Neural cell (in vitro differentiated cells): ENCODE measurements around the gene HLA-DQB2. TPM values are rescaled to one million over a fixed set of nuclear protein-coding genes. Genes with fewer than 3 reads are reported as not detected.

ENCODE experiments used
- H2AFZ ChIP-seq: fragments of 200-600, 300-800 bp; sonication (generic), shearing (Covaris generic); 2 replicates; pipeline ENCODE4 v1.6.0; 2014; ENCODE audit warnings: low read depth, mild to moderate bottlenecking, antibody characterized with exemption, low read length, moderate library complexity
- H3F3A ChIP-seq: fragments of 200-600 bp; shearing (Covaris generic); 2 replicates; pipeline ENCODE4 v1.6.1; 2016; ENCODE audit warnings: mild to moderate bottlenecking, moderate library complexity, mixed read lengths, antibody characterized with exemption, low read length; ENCODE audit not compliant: insufficient read depth, poor library complexity, severe bottlenecking
- H3K27ac ChIP-seq: fragments of 200-600, 300-800 bp; sonication (generic), shearing (Covaris generic); 2 replicates; pipeline ENCODE4 v1.5.1; 2014; ENCODE audit warnings: mild to moderate bottlenecking, low read length, moderate library complexity
- H3K27me3 ChIP-seq: fragments of 300-800, 200-600 bp; sonication (generic), shearing (Covaris generic); 2 replicates; pipeline ENCODE4 v1.6.0; 2014; ENCODE audit warnings: mild to moderate bottlenecking, low read depth, low read length, moderate library complexity; ENCODE audit not compliant: insufficient read depth
- H3K36me3 ChIP-seq: fragments of 300-800, 200-600 bp; sonication (generic), shearing (Covaris generic); 2 replicates; pipeline ENCODE4 v1.5.1; 2014; ENCODE audit warnings: mild to moderate bottlenecking, antibody characterized with exemption, low read length, moderate library complexity; ENCODE audit not compliant: insufficient read depth
- H3K4me2 ChIP-seq: fragments of 300-800, 200-600 bp; sonication (generic), shearing (Covaris generic); 2 replicates; pipeline ENCODE4 v1.6.0; 2014; ENCODE audit warnings: mild to moderate bottlenecking, low read length
- H3K4me3 ChIP-seq: fragments of 300-800, 200-600 bp; sonication (generic), shearing (Covaris generic); 2 replicates; pipeline ENCODE4 v1.5.1; 2014; ENCODE audit warnings: mild to moderate bottlenecking, low read length, moderate library complexity
- H3K79me2 ChIP-seq: fragments of 200-600 bp; shearing (Covaris generic); replicated peaks from 2 replicates; pipeline ENCODE4 v1.6.0; 2014; ENCODE audit warnings: mild to moderate bottlenecking, low read length, moderate library complexity; ENCODE audit not compliant: insufficient read depth
- H3K9ac ChIP-seq: fragments of 300-800, 200-600 bp; sonication (generic), shearing (Covaris generic); 2 replicates; pipeline ENCODE4 v1.6.1; 2016; ENCODE audit warnings: mild to moderate bottlenecking, low read length, mixed read lengths
- H3K9me2 ChIP-seq: fragments of 200-600 bp; shearing (Covaris generic); 2 replicates; pipeline ENCODE4 v1.6.1; 2016; ENCODE audit warnings: mild to moderate bottlenecking, low read length, mixed read lengths; ENCODE audit not compliant: insufficient read depth
- H3K9me3 ChIP-seq: fragments of 200-600, 300-800 bp; sonication (generic), shearing (Covaris generic); 2 replicates; pipeline ENCODE4 v1.6.1; 2016; ENCODE audit warnings: mild to moderate bottlenecking, mixed run types, low read length, moderate library complexity, mixed read lengths
- H4K20me1 ChIP-seq: fragments of 200-600 bp; shearing (Covaris generic); 2 replicates; pipeline ENCODE4 v1.6.1; 2016; ENCODE audit warnings: mild to moderate bottlenecking, mixed run types; ENCODE audit not compliant: insufficient read depth
- CTCF ChIP-seq: fragments of 450-650 bp; IDR thresholded peaks from 2 replicates; pipeline ENCODE4 v1.5.1; 2014; ENCODE audit warnings: antibody characterized with exemption, mild to moderate bottlenecking, moderate library complexity; ENCODE audit not compliant: poor library complexity, severe bottlenecking
- EP300 ChIP-seq: fragments of 450-650 bp; conservative IDR thresholded peaks from 2 replicates; pipeline ENCODE4 v1.6.1; 2014; ENCODE audit warnings: antibody characterized with exemption, mild to moderate bottlenecking, moderate library complexity; ENCODE audit not compliant: poor library complexity, severe bottlenecking
- EZH2 ChIP-seq: fragments of 200-600, 300-800 bp; shearing (Covaris generic), sonication (generic); IDR thresholded peaks from 2 replicates; pipeline ENCODE4 v1.6.1; 2014; ENCODE audit warnings: antibody characterized with exemption, low read length, borderline replicate concordance, mild to moderate bottlenecking; ENCODE audit not compliant: insufficient read depth, poor library complexity, severe bottlenecking
- MXI1 ChIP-seq: fragments of 450-650 bp; conservative IDR thresholded peaks from 2 replicates; pipeline ENCODE4 v1.6.1; 2014; ENCODE audit warnings: antibody characterized with exemption, mild to moderate bottlenecking; ENCODE audit not compliant: poor library complexity, severe bottlenecking
- POLR2AphosphoS5 ChIP-seq: IDR thresholded peaks from 2 replicates; pipeline ENCODE4 v1.6.1; 2012
- RAD21 ChIP-seq: fragments of 450-650 bp; conservative IDR thresholded peaks from 2 replicates; pipeline ENCODE4 v1.6.1; 2014; ENCODE audit warnings: antibody characterized with exemption, mild to moderate bottlenecking, moderate library complexity
- REST ChIP-seq: IDR thresholded peaks from 2 replicates; pipeline ENCODE4 v1.6.1; 2012; ENCODE audit warnings: borderline replicate concordance
- SMC3 ChIP-seq: fragments of 450-650 bp; conservative IDR thresholded peaks from 2 replicates; pipeline ENCODE4 v1.6.1; 2014; ENCODE audit warnings: antibody characterized with exemption, mild to moderate bottlenecking, moderate library complexity; ENCODE audit not compliant: poor library complexity
- TAF1 ChIP-seq: IDR thresholded peaks from 2 replicates; pipeline ENCODE4 v1.6.1; 2012; ENCODE audit warnings: low read depth
- polyA plus RNA-seq: library from polyadenylated mRNA; depleted of rRNA; stranded (reverse); fragments of >200 nt; gene quantifications from 2 replicates; pipeline ENCODE4 v1.2.3, GENCODE V29; 2014

Gene HLA-DQB2
- polyA plus RNA-seq, 1 donor from 2014 or later = not detected

DNA sequence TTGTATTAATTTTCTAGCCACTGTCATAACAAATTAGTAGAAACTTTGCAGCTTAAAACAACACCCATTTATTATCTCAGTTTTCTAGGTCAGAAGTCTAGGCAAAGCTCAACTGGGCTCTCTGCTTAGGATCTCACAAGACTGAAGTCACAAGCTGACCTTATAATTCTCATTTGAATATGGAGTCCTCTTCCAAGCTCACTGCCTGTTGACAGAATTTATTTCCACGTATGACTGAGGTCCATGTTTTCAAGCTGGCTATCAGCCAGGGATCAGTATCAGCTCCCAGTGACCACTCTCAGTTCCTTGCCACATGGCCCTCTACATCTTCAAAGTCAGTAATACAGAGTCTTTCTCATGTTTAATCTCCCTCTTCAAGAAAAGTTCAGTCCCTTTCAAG is 11.7 kb upstream of the HLA-DQB2 start:
- no peak for TF ChIP-seq POLR2AphosphoS5
- no peak for TF ChIP-seq EP300
- TF ChIP-seq TAF1 = no peak
- TF ChIP-seq CTCF = no peak
- TF ChIP-seq RAD21 = no peak
- TF ChIP-seq SMC3 = no peak
- no peak for TF ChIP-seq MXI1
- TF ChIP-seq EZH2 = no peak
- no peak for TF ChIP-seq REST
- Histone ChIP-seq H3K9me2 (no peaks in the 10 kb centered on the region), H3K27ac (no peak overlapping the region), H4K20me1 (no peaks in the 10 kb centered on the region), H3K4me2 (no peak overlapping the region), H3K4me3 (no peak overlapping the region), H3K9ac (no peak overlapping the region), H2AFZ (no peak overlapping the region), H3K36me3 (no peaks in the 10 kb centered on the region), H3F3A (no peaks in the 10 kb centered on the region), H3K9me3 (no peaks in the 10 kb centered on the region), H3K79me2 (no peaks in the 10 kb centered on the region), H3K27me3 (no peaks in the 10 kb centered on the region)

- Histone ChIP-seq H3K4me2 (no peak overlapping the region), H2AFZ (no peak overlapping the region), H3K9me2 (no peaks in the 10 kb centered on the region), H4K20me1 (no peaks in the 10 kb centered on the region), H3K36me3 (no peaks in the 10 kb centered on the region), H3K9me3 (no peaks in the 10 kb centered on the region), H3K27ac (no peak overlapping the region), H3K27me3 (no peaks in the 10 kb centered on the region), H3F3A (no peaks in the 10 kb centered on the region), H3K9ac (no peak overlapping the region), H3K4me3 (no peak overlapping the region), H3K79me2 (no peaks in the 10 kb centered on the region)
- TF ChIP-seq REST (no peak), CTCF (no peak), TAF1 (no peak), EZH2 (no peak), MXI1 (no peak), EP300 (no peak), RAD21 (no peak), POLR2AphosphoS5 (no peak), SMC3 (no peak)
These were observed 11.1 kb upstream of the HLA-DQB2 start for GRCh38 chr6:32774426-32774825.
